ENCODE measurements around the gene TYW1B.
"Not testable (repeated sequence)": the region's sequence is repeated elsewhere in the genome, so short reads cannot be mapped to it uniquely, and the experiment has no call there.

Gene TYW1B
- total RNA-seq: 13.5 reads per million, percentile 38 among the genes with 10 or more reads in this experiment

- peak; percentile 95 for DNase-seq
Observed at GRCh38 chr7:72827839-72828591, at the start of gene TYW1B. TYW1B (minus strand) TSS chr7:72828200; CDS start chr7:72828075, 125 bp downstream.

- not testable (repeated sequence) for DNase-seq
Observed at GRCh38 chr7:72867591-72867990, 39.6 kb upstream of the TYW1B start.

- DNase-seq: not testable (repeated sequence)
Observed at GRCh38 chr7:72858846-72859400, 30.9 kb upstream of the TYW1B start.

- DNase-seq: not testable (repeated sequence)
Observed at GRCh38 chr7:72857925-72858324, 29.9 kb upstream of the TYW1B start.

- not testable (repeated sequence) for DNase-seq
Observed at GRCh38 chr7:72855261-72855660, 27.3 kb upstream of the TYW1B start.

- not testable (repeated sequence) for DNase-seq
Observed at GRCh38 chr7:72852937-72853336, 24.9 kb upstream of the TYW1B start.

GRCh38 chr7:72850746-72851145 lies 22.7 kb upstream of the TYW1B start:
- not testable (repeated sequence) for DNase-seq

GRCh38 chr7:72844146-72844545 lies 16.1 kb upstream of the TYW1B start:
- DNase-seq: not testable (repeated sequence)

GRCh38 chr7:72843166-72843565 lies 15.2 kb upstream of the TYW1B start:
- not testable (repeated sequence) for DNase-seq

- DNase-seq: not testable (repeated sequence)
Observed at GRCh38 chr7:72840966-72841511, 13.0 kb upstream of the TYW1B start.

GRCh38 chr7:72838315-72838714 lies 10.3 kb upstream of the TYW1B start:
- DNase-seq: not testable (repeated sequence)

- not testable (repeated sequence) for DNase-seq
Observed at GRCh38 chr7:72837291-72837690, 9.3 kb upstream of the TYW1B start.

- not testable (repeated sequence) for DNase-seq
Observed at GRCh38 chr7:72830567-72830966, 2.6 kb upstream of the TYW1B start.

GRCh38 chr7:72829687-72830354 lies 1.8 kb upstream of the TYW1B start:
- DNase-seq: peak; percentile 26

- peak; percentile 93 for DNase-seq
Observed at GRCh38 chr7:72829291-72829686, 1.3 kb upstream of the TYW1B start.

- not testable (repeated sequence) for DNase-seq
Observed at GRCh38 chr7:72823765-72824732, 4.0 kb downstream of the TYW1B start.

- DNase-seq: not testable (repeated sequence)
Observed at GRCh38 chr7:72822497-72822896, 5.5 kb downstream of the TYW1B start.

- not testable (repeated sequence) for DNase-seq
Observed at GRCh38 chr7:72818663-72819361, 9.2 kb downstream of the TYW1B start.

- not testable (repeated sequence) for DNase-seq
Observed at GRCh38 chr7:72817661-72818060, 10.3 kb downstream of the TYW1B start.

- DNase-seq: not testable (repeated sequence)
Observed at GRCh38 chr7:72816370-72817157, 11.4 kb downstream of the TYW1B start.

All from effector CD4-positive, alpha-beta T cell (primary cell).